Measurements from ENCODE around the gene RIN3. TPM values are rescaled to one million over a fixed set of nuclear protein-coding genes. Genes with fewer than 3 reads are reported as not detected.

Gene RIN3
- total RNA-seq, 1 donor from 2014 or later: 18.8 TPM

- DNase-seq (ENCODE audit: low spot score): no peak
- Mint-ChIP-seq H3K27me3 (ENCODE audit: low read depth) (no peaks in the 10 kb centered on the region), H3K4me3 (ENCODE audit: unreplicated experiment) (no peak overlapping the region), H3K4me1 (ENCODE audit: low read depth) (peaks cover 5% of the 10 kb centered on the region), H3K9me3 (ENCODE audit: low read depth) (peaks cover 24% of the 10 kb centered on the region), H3K36me3 (ENCODE audit: low read depth) (peaks cover 27% of the 10 kb centered on the region), H3K27ac (ENCODE audit: unreplicated experiment) (no peak overlapping the region)
- TF ChIP-seq, protein P1, sequence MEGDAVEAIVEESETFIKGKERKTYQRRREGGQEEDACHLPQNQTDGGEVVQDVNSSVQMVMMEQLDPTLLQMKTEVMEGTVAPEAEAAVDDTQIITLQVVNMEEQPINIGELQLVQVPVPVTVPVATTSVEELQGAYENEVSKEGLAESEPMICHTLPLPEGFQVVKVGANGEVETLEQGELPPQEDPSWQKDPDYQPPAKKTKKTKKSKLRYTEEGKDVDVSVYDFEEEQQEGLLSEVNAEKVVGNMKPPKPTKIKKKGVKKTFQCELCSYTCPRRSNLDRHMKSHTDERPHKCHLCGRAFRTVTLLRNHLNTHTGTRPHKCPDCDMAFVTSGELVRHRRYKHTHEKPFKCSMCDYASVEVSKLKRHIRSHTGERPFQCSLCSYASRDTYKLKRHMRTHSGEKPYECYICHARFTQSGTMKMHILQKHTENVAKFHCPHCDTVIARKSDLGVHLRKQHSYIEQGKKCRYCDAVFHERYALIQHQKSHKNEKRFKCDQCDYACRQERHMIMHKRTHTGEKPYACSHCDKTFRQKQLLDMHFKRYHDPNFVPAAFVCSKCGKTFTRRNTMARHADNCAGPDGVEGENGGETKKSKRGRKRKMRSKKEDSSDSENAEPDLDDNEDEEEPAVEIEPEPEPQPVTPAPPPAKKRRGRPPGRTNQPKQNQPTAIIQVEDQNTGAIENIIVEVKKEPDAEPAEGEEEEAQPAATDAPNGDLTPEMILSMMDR (IDR thresholded peaks at IDR 0.05): no peak
Observed at GRCh38 chr14:92595267-92595666, 81.7 kb downstream of the RIN3 start.

DNA sequence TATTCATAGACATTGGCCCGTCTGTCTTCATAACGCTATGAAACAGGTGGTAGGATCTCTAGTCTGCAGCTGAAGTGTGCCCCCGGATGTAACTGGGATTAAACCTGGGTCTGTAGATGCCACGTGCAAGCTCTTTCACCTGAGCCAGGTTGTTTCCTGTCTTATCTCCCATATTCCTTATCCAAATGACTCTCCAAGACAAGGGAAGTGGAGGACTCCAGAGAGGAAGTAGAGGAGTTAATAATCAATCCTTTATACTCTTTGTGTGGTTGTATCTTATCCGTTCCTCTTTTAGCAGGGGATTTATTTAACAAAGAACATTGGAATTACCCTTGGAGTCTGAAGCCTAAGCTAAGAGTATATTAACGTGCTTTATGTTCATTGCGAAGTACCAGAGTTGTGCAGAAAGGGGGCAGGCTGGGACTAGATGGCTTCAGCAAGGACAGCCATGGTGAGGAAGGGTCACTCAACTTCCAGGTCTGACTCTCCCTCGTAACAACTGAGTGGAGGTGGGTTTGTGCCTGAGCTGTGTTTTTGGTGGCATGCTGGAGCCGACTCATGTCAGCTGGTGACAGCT is 82.8 kb downstream of the RIN3 start:
- H3K4me3 Mint-ChIP-seq (ENCODE audit: unreplicated experiment): no peak overlapping the region
- H3K27me3 Mint-ChIP-seq (ENCODE audit: low read depth): no peaks in the 10 kb centered on the region
- TF ChIP-seq, protein P1 (IDR thresholded peaks at IDR 0.05): peak; percentile 26
- peaks cover 17% of the 10 kb centered on the region for H3K9me3 Mint-ChIP-seq (ENCODE audit: low read depth)
- H3K27ac Mint-ChIP-seq (ENCODE audit: unreplicated experiment): no peak overlapping the region
- DNase-seq (ENCODE audit: low spot score): no peak
- peaks cover 5% of the 10 kb centered on the region for H3K4me1 Mint-ChIP-seq (ENCODE audit: low read depth)
- peaks cover 18% of the 10 kb centered on the region for H3K36me3 Mint-ChIP-seq (ENCODE audit: low read depth)

DNA sequence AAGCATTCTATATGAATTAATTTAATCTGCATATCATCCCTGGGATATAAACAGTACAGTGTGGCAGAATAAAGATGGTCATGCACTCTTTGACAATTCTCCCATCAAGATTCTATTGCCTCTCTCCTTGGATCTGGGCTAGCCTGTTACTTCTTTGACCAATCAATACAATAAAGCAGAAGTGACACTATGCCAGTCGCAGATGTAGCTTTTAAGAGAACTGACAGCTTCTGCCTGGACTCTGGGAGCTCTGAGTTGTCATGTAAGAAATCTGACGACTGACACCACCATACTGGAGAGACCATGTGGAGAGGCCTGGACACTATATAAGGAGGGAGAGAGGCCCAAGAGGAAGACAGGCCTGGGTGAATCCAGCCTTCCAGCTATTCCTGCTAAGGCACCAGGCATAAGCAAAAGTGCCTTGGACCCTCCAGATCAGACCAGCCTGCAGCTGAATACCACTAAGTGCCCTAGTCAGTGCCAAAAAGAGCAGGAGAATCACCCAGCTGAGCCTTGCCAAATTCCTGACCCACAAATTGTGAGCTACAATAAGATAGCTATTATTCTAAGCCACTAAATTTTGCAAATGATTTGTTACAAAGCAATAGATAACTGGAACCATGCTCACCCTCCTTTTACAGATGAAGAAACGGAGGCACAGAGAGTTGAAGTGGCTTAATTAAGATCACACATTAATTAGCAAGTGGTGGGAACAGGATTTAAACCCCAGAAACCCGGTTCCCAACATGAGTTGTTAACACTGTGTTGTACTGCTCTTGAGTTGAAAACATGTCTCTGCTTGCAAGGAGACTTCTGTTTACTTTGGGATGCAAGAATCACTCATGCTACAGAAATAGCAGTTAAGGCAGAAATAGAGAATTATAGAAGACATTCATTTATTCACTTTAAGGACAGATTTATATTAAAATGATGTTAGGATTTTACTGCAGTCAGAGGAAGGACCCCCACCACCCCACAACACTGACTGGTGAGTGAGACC is 84.6 kb downstream of the RIN3 start:
- DNase-seq (ENCODE audit: low spot score): no peak
- Mint-ChIP-seq H3K36me3 (ENCODE audit: low read depth) (peaks cover 12% of the 10 kb centered on the region), H3K27me3 (ENCODE audit: low read depth) (no peaks in the 10 kb centered on the region), H3K27ac (ENCODE audit: unreplicated experiment) (no peak overlapping the region), H3K9me3 (ENCODE audit: low read depth) (peaks cover 12% of the 10 kb centered on the region), H3K4me3 (ENCODE audit: unreplicated experiment) (no peak overlapping the region), H3K4me1 (ENCODE audit: low read depth) (peaks cover 9% of the 10 kb centered on the region)
- TF ChIP-seq, protein P1 (IDR thresholded peaks at IDR 0.05): no peak

DNA sequence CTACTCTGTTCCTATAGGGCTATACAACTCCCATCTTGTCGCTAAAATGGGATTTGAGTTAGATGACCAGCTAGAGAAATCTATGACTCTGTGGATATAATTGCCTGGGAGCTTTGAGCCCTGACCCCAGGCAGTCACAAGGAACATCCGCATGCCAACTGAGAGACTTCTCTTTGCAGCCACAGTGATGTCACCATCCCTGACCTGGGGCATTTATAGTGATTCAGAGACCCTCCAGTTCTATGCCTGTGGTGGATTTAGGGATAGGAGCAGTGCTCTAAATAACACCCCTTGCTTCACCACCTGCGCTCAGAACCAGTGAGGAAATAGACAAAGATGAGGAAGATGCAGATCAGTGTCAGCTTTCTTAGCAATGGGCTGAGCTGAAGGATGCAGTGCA is 86.2 kb downstream of the RIN3 start:
- DNase-seq (ENCODE audit: low spot score): no peak
- TF ChIP-seq, protein P1 (IDR thresholded peaks at IDR 0.05): no peak
- Mint-ChIP-seq H3K4me3 (ENCODE audit: unreplicated experiment) (no peak overlapping the region), H3K27me3 (ENCODE audit: low read depth) (no peaks in the 10 kb centered on the region), H3K4me1 (ENCODE audit: low read depth) (peaks cover 16% of the 10 kb centered on the region), H3K36me3 (ENCODE audit: low read depth) (peaks cover 6% of the 10 kb centered on the region), H3K27ac (ENCODE audit: unreplicated experiment) (no peak overlapping the region), H3K9me3 (ENCODE audit: low read depth) (peaks cover 6% of the 10 kb centered on the region)

DNA sequence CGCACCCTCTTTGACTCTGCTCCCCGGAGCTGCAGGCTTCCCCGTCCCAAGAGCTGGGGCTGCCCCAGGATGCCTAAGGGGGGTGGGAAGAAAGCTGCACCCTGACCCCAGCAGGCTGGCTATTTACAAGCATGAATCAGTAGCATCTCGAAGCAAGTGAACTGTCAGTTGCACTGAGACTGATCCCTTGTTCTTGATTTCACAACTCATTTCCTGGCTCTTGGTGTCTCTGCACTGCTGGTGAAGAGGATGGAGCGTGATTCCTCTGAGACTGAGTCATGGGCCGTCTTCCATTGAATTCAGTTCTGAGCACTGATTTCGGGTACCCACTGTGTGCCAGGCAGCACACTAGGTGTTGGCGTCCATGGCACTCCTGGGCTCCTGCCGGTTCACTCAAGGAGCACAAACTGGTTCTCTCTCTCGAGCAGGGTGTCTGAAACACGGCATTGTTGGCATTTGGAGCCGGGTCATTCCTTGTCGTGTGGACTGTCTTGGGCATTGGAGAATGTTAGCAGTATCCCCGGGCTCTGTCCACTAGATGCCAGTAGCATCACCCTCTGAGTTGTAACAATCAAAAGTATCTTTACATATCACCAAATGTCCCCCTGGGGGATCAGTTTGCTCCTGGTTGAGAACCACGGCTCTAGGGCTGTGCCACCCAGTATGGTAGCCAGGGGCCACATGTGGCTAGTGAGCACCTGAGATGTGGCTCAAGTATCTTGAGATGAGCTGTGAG is 86.9 kb downstream of the RIN3 start:
- TF ChIP-seq, protein P1 (IDR thresholded peaks at IDR 0.05): peak; percentile 32
- Mint-ChIP-seq H3K4me1 (ENCODE audit: low read depth) (peaks cover 16% of the 10 kb centered on the region), H3K4me3 (ENCODE audit: unreplicated experiment) (no peak overlapping the region), H3K9me3 (ENCODE audit: low read depth) (peaks cover 6% of the 10 kb centered on the region), H3K27me3 (ENCODE audit: low read depth) (no peaks in the 10 kb centered on the region), H3K36me3 (ENCODE audit: low read depth) (peaks cover 6% of the 10 kb centered on the region), H3K27ac (ENCODE audit: unreplicated experiment) (peak overlapping the region; percentile 24)
- DNase-seq (ENCODE audit: low spot score): no peak
